Measurements from ENCODE around the gene ORAI2. TPM values are rescaled to one million over a fixed set of nuclear protein-coding genes. Genes with fewer than 3 reads are reported as not detected.
A peak's percentile ranks its signal among the peaks of the same experiment; 100 is the strongest.

Gene ORAI2
- total and polyA plus RNA-seq, 8 donors: 0.58 to 44.3 (median 8.0) TPM; not detected in 1

GRCh38 chr7:102418592-102418991 lies 14.8 kb upstream of the ORAI2 start:
- H3K36me3 ChIP-seq: peaks cover 30 to 99% (median 95%) of the 10 kb centered on the region in 4 donors

DNA sequence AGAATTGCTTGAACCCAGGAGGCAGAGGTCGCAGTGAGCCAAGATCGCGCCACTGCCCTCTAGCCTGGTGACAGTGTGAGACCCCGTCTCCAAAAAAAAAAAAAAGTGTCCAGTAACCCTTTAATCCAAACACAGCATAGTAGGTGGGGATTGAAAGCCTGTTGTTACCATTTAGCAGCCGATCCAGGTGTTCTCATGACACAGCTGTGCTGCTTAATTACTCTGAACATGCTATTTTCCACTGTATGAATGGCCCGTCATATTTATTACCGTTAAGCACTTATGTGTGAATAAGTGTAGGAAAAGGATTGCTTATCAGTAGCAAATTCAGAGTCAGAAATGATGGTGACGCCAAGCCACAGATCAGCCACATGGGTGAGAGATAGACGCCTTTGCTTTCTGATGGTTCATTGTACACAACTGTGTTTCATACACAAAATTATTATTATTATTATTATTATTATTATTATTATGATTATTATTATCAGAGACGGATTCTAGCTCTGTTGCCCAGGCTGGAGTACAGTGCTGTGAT lies 11.6 kb upstream of the ORAI2 start:
- Histone ChIP-seq H3K27me3 (no peaks in the 10 kb centered on the region), H3K4me3 (no peak overlapping the region), H3K36me3 (peaks cover 38 to 97% (median 95%) of the 10 kb centered on the region in 4 donors), H3K9me3 (no peaks in the 10 kb centered on the region), H3K27ac (no peak overlapping the region), H3K4me1 (peaks cover 0 to 23% (median 3%) of the 10 kb centered on the region in 4 donors)
- no peak for TF ChIP-seq EP300 (IDR thresholded peaks at IDR 0.05)
- TF ChIP-seq, protein P1, sequence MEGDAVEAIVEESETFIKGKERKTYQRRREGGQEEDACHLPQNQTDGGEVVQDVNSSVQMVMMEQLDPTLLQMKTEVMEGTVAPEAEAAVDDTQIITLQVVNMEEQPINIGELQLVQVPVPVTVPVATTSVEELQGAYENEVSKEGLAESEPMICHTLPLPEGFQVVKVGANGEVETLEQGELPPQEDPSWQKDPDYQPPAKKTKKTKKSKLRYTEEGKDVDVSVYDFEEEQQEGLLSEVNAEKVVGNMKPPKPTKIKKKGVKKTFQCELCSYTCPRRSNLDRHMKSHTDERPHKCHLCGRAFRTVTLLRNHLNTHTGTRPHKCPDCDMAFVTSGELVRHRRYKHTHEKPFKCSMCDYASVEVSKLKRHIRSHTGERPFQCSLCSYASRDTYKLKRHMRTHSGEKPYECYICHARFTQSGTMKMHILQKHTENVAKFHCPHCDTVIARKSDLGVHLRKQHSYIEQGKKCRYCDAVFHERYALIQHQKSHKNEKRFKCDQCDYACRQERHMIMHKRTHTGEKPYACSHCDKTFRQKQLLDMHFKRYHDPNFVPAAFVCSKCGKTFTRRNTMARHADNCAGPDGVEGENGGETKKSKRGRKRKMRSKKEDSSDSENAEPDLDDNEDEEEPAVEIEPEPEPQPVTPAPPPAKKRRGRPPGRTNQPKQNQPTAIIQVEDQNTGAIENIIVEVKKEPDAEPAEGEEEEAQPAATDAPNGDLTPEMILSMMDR (IDR thresholded peaks at IDR 0.05): no peak
- no peak for TF ChIP-seq POLR2A (IDR thresholded peaks at IDR 0.05)
- TF ChIP-seq POLR2AphosphoS5 (IDR thresholded peaks at IDR 0.05): no peak
- WGBS, 5 donors: 85 to 94% (median 91%) methylated on average over 10 of the region's 10 CpGs
- intact Hi-C loops (cut with DNase I; ENCODE audit: low total_unique reads): no loop called here
- DNase-seq: no peak

More at GRCh38 chr7:102418592-102418991, 14.8 kb upstream of the ORAI2 start:
- H3K4me3 ChIP-seq: no peak overlapping the region
- H3K27ac ChIP-seq: no peak overlapping the region
- WGBS, 5 donors: 90 to 96% (median 94%) methylated on average over 5 of the region's 5 CpGs
- DNase-seq: no peak
- peaks cover 0 to 19% (median 2%) of the 10 kb centered on the region in 4 donors for H3K4me1 ChIP-seq
- intact Hi-C loops (cut with DNase I; ENCODE audit: low total_unique reads): no loop called here
- H3K27me3 ChIP-seq: no peaks in the 10 kb centered on the region
- TF ChIP-seq POLR2A (IDR thresholded peaks at IDR 0.05) (no peak), EP300 (IDR thresholded peaks at IDR 0.05) (no peak), POLR2AphosphoS5 (IDR thresholded peaks at IDR 0.05) (no peak)
- TF ChIP-seq, protein P1 (IDR thresholded peaks at IDR 0.05): no peak
- H3K9me3 ChIP-seq: no peaks in the 10 kb centered on the region

GRCh38 chr7:102424129-102424551 lies 9.2 kb upstream of the ORAI2 start:
- peaks cover 0 to 31% (median 3%) of the 10 kb centered on the region in 4 donors for H3K4me1 ChIP-seq
- intact Hi-C loops (cut with DNase I; ENCODE audit: low total_unique reads): no loop called here
- TF ChIP-seq POLR2AphosphoS5 (IDR thresholded peaks at IDR 0.05) (no peak), POLR2A (IDR thresholded peaks at IDR 0.05) (no peak), EP300 (IDR thresholded peaks at IDR 0.05) (no peak)
- TF ChIP-seq, protein P1 (IDR thresholded peaks at IDR 0.05): no peak
- H3K27ac ChIP-seq: peak overlapping the region in 1 of 5 donors; percentile 87
- DNase-seq: no peak
- H3K9me3 ChIP-seq: no peaks in the 10 kb centered on the region
- H3K36me3 ChIP-seq: peaks cover 30 to 84% (median 79%) of the 10 kb centered on the region in 4 donors
- WGBS, 5 donors: 75 to 88% (median 77%) methylated on average over 12 of the region's 12 CpGs
- H3K27me3 ChIP-seq: no peaks in the 10 kb centered on the region
- no peak overlapping the region for H3K4me3 ChIP-seq

GRCh38 chr7:102424787-102425218 lies 8.6 kb upstream of the ORAI2 start:
- Histone ChIP-seq H3K27me3 (no peaks in the 10 kb centered on the region), H3K4me3 (peak overlapping the region in 1 of 4 donors; percentile 6), H3K9me3 (no peaks in the 10 kb centered on the region), H3K4me1 (peaks cover 0 to 31% (median 3%) of the 10 kb centered on the region in 4 donors), H3K27ac (peak overlapping the region in 2 of 5 donors; percentile 86 to 87), H3K36me3 (peaks cover 26 to 79% (median 72%) of the 10 kb centered on the region in 4 donors)
- TF ChIP-seq POLR2AphosphoS5 (IDR thresholded peaks at IDR 0.05): no peak
- TF ChIP-seq EP300 (IDR thresholded peaks at IDR 0.05): no peak
- DNase-seq: no peak
- 83 to 90% (median 87%) methylated on average over 11 to 13 of the region's 13 CpGs for WGBS, 5 donors
- intact Hi-C loops (cut with DNase I; ENCODE audit: low total_unique reads): no loop called here

Data from stomach (tissue), 9 donors.